ENCODE data around the gene MCRIP1. TPM values are rescaled to one million over a fixed set of nuclear protein-coding genes. Genes with fewer than 3 reads are reported as not detected.

MCRIP1 gene
- total RNA-seq, 4 donors from 2014 or later = 23.3 to 44.0 (median 33.2) TPM

DNA sequence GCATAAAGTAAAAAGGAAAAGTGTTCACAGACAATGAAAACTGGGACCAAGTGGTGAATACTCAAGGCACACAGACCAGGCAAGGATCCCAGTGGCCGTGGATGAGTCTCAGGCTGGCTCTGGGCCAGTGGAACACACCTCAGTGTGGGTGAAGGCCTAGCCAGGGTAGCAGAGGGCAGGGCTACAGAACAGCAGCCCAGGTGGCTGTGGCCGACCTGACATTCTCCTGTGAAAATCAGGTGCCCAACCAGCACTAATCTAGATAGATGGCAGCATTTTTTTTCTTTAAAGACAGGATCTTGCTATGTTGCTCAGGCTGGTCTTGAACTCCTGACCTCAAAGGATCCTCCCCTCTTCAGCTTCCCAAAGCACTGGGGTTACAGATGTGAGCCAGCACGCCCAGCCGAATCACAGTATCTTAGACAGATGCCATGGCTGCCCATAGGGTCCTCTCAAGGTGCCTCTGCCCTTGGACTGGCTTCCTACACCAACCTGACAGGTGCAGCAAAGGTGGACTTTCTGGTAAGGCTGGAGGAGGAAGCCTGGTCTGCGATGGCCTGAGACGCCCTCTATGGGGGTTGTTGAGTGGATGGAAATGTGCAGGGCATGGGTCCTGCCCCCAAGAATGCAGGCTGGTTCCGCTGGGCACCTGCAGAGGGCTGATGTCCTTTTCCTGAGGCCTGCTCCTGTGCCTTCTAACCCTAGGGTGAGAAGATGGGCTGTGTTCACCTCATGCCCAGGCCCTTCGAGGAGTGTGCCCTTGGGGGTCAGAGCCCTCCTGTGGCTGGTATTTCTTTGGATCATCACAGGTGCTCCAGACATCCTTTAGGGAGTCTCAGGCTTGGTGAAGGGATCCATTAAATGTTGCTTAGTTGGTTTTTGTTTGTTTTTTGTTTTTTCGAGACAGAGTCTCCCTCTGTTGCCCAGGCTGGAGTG lies 31.0 kb upstream of the MCRIP1 start:
- peaks cover 37 to 80% (median 66%) of the 10 kb centered on the region in 4 donors for H3K4me1 ChIP-seq
- DNase-seq = no peak
- H3K9me3 ChIP-seq = no peaks in the 10 kb centered on the region
- no peak overlapping the region for H3K4me3 ChIP-seq
- peaks cover 0 to 4% (median 0%) of the 10 kb centered on the region in 4 donors for H3K36me3 ChIP-seq
- no peaks in the 10 kb centered on the region for H3K27me3 ChIP-seq
- H3K27ac ChIP-seq = peak overlapping the region; percentile 2 to 100 (median 98)
- intact Hi-C loops (cut with DNase I; ENCODE audit: low total_unique reads) (no loop called here), in situ Hi-C loops (cut with MboI; ENCODE audit: low pct_ligation_motif_present in 1 of 4, low pct_unique_long_range_greater_than_20kb in 1 of 4, low sequenced_read_pairs in 3 of 4) (no loop called here)
- 58 to 75% methylated on average over 2 to 9 of the region's 9 CpGs for WGBS, 2 donors (ENCODE audit: low coverage in 1 of 2)
- TF ChIP-seq, protein P1, sequence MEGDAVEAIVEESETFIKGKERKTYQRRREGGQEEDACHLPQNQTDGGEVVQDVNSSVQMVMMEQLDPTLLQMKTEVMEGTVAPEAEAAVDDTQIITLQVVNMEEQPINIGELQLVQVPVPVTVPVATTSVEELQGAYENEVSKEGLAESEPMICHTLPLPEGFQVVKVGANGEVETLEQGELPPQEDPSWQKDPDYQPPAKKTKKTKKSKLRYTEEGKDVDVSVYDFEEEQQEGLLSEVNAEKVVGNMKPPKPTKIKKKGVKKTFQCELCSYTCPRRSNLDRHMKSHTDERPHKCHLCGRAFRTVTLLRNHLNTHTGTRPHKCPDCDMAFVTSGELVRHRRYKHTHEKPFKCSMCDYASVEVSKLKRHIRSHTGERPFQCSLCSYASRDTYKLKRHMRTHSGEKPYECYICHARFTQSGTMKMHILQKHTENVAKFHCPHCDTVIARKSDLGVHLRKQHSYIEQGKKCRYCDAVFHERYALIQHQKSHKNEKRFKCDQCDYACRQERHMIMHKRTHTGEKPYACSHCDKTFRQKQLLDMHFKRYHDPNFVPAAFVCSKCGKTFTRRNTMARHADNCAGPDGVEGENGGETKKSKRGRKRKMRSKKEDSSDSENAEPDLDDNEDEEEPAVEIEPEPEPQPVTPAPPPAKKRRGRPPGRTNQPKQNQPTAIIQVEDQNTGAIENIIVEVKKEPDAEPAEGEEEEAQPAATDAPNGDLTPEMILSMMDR (IDR thresholded peaks at IDR 0.05) = no peak
- no peak for TF ChIP-seq EP300 (IDR thresholded peaks at IDR 0.05; ENCODE audit: low read depth)
- TF ChIP-seq POLR2AphosphoS5 (IDR thresholded peaks at IDR 0.05) = no peak
- no peak for TF ChIP-seq POLR2A (IDR thresholded peaks at IDR 0.05)

DNA sequence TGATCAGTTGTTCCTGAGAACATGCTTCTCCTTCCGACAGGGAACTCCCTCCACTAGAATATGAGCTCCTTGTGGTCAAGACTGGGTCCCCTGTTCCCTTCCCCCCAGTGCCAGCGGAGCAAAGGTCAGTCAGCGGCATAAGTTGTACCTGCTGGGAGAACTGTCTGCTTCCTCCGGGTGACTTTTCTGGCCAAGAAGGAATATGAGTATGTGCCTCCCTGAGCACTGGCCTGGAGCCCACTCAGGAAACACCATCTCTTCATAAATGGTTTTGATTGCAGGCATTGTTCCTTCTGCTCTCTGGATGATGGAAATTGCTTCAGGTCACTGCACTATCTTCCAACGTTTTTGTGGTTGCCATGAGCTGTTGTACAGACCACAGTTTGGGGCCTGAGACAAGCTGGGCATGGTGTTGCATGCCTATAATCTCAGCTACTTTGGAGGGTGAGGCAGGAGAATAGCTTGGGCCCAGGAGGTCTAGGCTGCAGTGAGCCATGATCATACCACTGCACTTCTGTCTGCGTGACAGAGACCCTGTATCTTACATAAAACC lies 30.1 kb upstream of the MCRIP1 start:
- WGBS, 2 donors (ENCODE audit: low coverage in 1 of 2) = 0 to 72% methylated on average over 1 to 6 of the region's 6 CpGs
- DNase-seq = no peak

DNA sequence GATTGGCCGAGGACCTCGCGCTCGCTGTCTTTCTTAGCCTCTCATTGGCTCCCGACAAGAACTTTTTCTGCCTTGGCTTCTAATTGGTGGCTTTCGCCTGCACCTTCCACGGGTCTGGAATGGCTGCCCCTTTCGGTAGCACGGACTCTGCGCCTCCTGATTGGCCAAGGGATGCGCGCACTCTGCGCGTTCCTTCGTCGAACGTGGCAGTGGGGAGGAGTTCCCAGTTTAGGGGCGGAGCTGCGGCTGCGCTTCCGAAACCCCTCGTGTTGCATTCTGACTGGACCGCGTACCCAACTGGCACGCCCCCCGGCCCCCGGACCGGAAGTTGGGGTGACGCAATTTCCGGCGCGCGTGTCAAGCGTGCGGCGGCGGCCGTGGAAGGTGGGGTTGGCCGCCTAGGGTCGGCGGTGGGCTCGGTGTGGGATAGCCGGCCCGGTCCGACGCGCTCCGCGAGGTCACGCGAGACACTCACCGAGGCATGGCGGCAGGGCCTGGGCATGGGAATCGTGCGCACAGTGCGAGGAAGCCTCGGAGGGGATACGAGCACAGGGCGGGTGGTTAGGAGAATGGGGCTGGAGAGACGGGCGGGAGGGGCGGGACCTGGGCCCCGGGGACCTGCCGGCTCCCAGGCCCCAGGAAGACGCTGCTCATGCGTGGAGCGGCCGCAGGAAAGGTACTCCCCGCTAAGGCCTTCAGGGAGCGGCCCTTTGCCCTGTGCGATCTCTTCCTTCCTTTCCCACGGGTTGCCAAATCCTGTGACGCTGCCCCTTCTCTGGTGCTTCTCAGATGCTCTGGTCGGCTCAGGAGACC lies 27.9 kb upstream of the MCRIP1 start:
- H3K36me3 ChIP-seq = no peaks in the 10 kb centered on the region
- in situ Hi-C loops (cut with MboI; ENCODE audit: low pct_ligation_motif_present in 1 of 4, low pct_unique_long_range_greater_than_20kb in 1 of 4, low sequenced_read_pairs in 3 of 4) (no loop called here), intact Hi-C loops (cut with DNase I; ENCODE audit: low total_unique reads) (no loop called here)
- TF ChIP-seq POLR2AphosphoS5 (IDR thresholded peaks at IDR 0.05) (peak; percentile 99), POLR2A (IDR thresholded peaks at IDR 0.05) (peak; percentile 97), EP300 (IDR thresholded peaks at IDR 0.05; ENCODE audit: low read depth) (no peak)
- TF ChIP-seq, protein P1 (IDR thresholded peaks at IDR 0.05) = peak in 3 of 5 experiments; percentile 5 to 50 (median 6)
- no peaks in the 10 kb centered on the region for H3K27me3 ChIP-seq
- H3K9me3 ChIP-seq = no peaks in the 10 kb centered on the region
- WGBS, 2 donors (ENCODE audit: low coverage in 1 of 2) = 0% methylated on average over 68 of the region's 74 CpGs; no CpG with 5 or more reads in 1 of the 2 donors
- H3K4me3 ChIP-seq = peak overlapping the region; percentile 72 to 81 (median 78)
- peak; percentile 99 for DNase-seq
- peak overlapping the region; percentile 96 to 97 (median 97) for H3K27ac ChIP-seq
- peaks cover 23 to 80% (median 52%) of the 10 kb centered on the region in 4 donors for H3K4me1 ChIP-seq

More for the DNA sequence above, 30.1 kb upstream of the MCRIP1 start:
- Histone ChIP-seq H3K36me3 (peaks cover 0 to under 1% (median 0%) of the 10 kb centered on the region in 4 donors), H3K4me1 (peaks cover 37 to 80% (median 66%) of the 10 kb centered on the region in 4 donors), H3K27me3 (no peaks in the 10 kb centered on the region), H3K9me3 (no peaks in the 10 kb centered on the region), H3K4me3 (no peak overlapping the region), H3K27ac (peak overlapping the region in 3 of 4 donors; percentile 2 to 97 (median 96))
- intact Hi-C loops (cut with DNase I; ENCODE audit: low total_unique reads) (no loop called here), in situ Hi-C loops (cut with MboI; ENCODE audit: low pct_ligation_motif_present in 1 of 4, low pct_unique_long_range_greater_than_20kb in 1 of 4, low sequenced_read_pairs in 3 of 4) (no loop called here)
- TF ChIP-seq POLR2A (IDR thresholded peaks at IDR 0.05) = no peak
- no peak for TF ChIP-seq EP300 (IDR thresholded peaks at IDR 0.05; ENCODE audit: low read depth)
- TF ChIP-seq POLR2AphosphoS5 (IDR thresholded peaks at IDR 0.05) = no peak
- TF ChIP-seq, protein P1 (IDR thresholded peaks at IDR 0.05) = no peak
